ENCODE data around the gene SLC10A7.

Gene SLC10A7

DNA sequence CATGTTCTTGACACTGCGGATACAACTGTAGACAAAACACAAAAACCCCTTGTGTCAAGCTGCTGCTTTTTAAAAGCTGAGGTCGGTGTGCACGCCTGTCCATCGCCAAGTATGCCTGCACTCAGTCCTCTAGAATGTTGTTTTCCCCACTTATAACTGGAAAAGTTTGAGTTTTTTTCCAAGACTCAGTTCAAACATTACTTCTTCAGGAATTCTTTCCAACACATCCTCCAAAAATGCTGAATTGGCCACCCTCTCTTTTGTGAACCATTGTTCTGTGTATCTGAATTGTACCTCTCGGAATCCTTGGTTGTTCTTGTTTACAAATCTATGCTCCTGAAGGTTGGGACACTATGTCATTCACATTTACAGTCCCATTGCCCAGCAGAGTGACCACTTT, 212.8 kb downstream of the SLC10A7 start:
- no peak for DNase-seq (ENCODE audit: low read depth)

DNA sequence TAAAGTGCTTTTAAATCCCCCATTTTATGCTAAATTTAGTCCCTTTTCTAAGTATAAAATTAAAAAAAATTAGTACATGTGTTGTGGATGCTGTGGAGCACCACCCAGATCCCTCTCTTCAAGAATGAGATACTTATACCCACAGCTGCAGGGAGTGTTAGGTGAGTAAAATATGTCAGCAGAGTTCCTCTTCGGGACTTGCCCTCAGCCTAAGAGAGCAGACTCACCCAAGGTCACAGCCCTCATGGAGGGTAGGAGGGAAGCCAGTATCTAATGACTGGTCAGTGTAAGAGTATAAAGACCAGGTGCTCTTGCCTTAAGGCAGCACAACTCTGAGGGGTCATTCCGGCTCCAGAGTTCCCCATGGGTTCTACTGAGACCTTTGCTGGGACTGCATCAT, 218.9 kb downstream of the SLC10A7 start:
- DNase-seq (ENCODE audit: low read depth): no peak

DNA sequence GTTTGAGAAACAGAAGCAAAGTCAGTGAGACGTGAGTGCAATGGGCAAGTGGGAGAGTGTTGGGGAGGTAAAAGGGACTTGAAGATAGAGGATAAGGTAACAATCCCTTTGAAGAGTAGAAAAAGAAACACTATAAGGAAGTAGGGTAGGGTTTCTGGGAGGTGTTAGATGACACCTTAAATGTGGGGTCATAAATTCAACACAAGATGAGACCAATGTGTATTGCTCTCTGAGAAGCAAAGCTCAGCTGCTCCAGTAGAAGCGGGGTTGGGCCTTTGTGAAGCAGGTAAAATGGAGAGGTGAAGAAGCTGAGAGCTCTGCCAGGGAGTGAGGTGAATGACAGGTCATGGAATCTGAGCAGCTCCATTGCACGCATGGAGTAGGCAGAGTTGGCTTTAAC, 222.1 kb downstream of the SLC10A7 start:
- no peak for DNase-seq (ENCODE audit: low read depth)

DNA sequence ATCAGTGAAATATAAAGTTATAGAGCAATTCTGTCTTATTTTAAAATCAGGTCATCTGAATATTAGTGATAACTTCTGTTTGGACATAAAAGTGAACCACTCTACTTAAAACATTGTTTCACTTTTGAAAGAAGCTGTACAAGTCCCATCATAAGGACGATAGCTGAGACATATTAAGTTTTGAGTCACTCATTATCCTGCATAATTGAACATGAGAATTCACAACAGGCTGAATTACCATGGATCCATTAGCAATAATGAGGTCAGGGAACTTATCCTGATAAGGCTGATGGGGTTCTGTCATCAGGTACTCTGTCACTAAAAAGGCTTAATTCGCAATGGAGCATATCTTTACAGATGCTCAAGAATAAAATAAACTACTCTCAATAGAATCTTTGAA, 227.0 kb downstream of the SLC10A7 start:
- no peak for DNase-seq (ENCODE audit: low read depth)

DNA sequence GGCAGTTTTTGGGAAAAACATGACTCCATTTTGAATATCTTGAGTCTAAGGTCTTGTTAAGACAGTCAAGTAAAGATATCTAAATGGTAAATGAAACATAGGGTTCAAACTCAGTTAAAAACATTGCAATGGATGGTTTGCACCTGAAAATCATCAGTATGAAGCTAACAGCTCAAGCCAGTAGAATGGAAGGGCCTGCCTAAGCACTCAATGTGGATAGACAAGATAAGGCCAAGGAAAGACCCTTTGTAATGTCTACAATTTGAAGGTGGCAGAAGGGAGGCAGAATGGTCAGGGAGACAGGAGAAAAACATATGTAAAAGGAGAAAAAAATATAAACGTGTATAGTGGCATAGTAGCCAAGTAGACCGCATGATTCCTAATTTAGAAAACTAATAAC, 229.2 kb downstream of the SLC10A7 start:
- DNase-seq (ENCODE audit: low read depth): no peak

DNA sequence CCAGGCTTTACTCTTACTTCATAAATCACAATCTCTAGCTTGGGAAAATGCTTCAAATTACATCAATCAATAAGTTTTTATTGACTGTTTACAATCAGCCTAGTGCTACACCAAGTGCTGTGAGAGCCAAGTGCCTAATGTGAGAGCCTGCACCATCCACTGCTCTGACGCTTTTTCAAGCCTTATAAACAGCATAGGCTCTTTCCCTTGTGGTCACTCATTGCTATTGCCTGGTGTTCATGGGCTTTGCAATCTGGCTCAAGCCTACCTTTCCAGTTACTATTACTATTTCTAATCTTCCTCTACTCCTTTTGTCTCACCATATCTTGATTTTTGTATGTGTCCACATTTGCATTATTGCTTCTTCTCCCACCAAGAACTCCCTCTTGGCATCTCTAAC, 230.4 kb downstream of the SLC10A7 start:
- DNase-seq (ENCODE audit: low read depth): no peak

DNA sequence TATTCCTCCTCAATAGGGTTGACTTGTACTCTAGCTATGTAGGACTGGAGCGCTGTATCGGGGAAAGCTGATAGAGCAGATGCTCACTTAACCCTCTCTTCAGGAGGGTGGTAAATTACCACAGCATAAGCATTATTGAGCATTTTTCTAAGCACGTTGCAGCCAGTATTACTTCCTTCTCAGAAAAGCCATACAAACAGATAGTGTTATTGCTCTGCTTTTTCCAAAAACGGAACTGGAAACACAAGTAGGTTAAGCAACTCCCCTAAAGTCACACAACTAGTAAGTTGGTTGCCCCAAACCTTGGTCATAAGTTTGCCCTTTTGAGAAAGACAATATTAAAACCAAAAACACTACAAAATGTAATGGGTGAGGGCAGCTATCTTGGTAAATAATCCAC, 233.5 kb downstream of the SLC10A7 start:
- DNase-seq (ENCODE audit: low read depth): no peak

DNA sequence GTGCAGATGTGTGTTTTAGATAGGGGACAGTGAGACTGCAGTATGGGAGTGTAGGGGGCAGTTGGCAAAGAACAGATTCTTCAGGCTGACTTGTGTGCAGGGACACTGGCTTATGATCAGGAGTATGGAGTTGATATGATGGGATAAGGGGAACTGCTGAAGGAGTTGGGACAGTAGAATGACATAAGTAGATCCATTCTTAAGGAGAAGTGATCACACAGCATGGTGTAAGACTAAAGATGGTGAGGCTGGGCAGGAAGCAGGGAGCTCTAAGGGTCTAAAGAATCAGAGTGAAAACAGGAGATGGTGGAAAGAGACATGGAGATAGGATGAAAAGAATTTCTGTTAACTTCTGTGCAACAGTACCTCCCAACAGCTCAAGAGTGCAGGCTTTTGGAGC, 236.7 kb downstream of the SLC10A7 start:
- no peak for DNase-seq (ENCODE audit: low read depth)

DNA sequence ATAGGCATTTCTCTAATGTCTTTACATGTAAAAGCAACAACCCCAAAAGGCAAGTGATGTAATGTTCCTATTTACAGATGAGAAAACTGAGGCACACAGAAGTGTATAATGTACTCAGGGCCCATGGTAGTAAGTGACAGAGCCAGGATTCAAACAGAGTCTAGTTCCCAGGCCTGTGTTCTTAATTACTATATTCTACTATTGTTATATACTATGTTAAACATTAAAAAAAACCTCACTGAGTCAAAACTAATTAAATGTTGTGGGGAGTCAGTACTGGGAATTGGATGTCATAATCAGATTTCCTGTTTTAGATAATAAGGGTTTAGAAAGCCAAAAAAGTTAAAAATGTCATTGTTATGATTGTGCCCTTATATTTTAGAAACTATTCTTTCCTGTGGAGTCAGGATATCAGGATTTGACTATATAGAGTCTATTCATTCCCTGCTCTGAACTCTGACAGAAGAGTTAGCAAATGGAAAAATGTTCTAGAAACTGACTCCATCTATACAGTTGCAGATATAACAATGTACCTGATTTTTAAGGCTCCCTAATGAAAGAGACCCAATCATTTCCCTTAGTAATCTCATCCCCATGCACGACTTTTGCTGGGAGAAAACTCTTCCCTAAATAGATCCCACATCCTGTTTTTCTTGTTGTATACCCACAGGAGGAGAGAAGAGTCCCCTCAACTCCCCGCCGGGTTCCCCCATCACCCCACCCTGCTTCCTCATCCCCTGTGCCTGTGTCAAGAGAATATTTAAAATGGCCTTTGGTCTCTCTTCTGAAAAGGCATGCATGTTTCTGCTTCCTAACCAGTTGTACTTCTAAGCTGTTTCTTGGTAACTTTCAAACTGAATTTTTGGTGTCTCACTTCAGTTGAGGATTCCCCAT, 237.7 kb downstream of the SLC10A7 start:
- no peak for DNase-seq (ENCODE audit: low read depth)

DNA sequence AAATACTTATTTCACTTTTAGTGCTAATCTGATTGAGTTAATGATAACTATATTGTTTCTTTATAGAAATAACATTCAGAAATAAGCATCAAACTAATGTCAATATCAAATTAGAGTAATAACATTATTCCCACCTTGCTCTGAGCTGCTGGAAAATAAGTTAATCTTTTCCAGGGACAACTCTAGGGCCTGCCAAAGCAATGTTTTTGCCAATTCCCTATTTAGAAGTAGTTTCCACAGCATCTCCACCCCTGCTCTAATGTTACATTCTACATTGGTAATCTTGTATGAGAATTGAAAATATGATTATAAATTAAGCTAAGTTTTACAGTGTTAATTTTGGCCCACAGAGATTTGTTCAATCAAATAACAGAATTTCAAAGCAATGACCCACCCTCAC, 239.1 kb downstream of the SLC10A7 start:
- no peak for DNase-seq (ENCODE audit: low read depth)

DNA sequence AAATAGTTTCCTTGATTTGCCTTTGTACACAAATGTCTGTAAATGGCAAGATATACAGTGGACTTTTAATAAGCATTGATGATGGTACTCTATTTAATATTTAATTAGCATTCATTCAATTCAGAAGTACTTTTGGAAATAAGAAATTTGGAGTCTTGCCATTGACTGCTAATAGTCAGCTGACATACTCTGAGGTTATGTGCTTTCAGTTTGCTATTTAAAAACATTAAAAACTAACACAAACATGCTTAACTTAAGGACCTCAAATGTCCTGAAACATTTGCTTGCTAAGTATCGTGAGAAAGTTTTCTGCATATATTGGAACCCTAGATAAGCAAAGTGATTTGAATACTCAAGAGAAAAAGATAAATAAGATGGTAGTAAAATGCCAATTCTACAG, 242.8 kb downstream of the SLC10A7 start:
- DNase-seq (ENCODE audit: low read depth): no peak

DNA sequence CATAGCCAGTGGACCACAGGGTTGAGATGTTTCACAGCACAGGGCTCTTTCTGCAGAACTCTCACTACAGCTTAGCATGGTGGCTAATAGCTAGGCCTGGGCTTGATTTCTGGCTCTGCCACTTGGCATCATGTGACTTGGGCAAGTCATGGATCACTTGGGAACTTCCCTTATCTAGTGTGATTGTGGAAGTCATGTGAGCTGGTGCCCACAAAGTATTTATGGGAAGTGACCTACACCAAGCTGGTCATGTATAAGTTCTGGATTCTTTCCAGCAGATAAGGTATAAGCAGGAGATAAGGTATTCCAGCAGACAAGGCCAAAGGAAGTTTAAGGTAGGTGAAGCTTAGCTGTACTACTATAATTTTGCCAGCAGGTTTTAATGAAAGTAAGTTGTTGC, 246.4 kb downstream of the SLC10A7 start:
- DNase-seq (ENCODE audit: low read depth): no peak

DNA sequence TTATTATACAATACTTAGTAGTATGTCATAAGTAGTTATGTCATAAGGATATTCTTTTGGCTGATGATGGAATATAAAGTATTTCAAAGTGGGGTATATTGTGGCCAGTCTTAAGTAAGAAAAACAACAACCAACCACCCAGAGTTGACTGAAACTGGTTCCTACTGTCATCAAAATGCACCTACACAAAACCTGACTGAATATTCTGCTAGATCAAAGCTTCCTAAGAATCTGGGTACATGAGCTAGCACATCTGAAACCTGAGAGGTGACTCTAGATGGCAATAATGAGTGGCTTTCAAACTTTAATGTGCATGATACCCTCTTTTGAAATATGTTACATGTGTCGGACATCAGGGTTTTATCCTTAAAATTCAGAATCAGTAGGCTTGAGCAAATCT, 247.0 kb downstream of the SLC10A7 start:
- no peak for DNase-seq (ENCODE audit: low read depth)

DNA sequence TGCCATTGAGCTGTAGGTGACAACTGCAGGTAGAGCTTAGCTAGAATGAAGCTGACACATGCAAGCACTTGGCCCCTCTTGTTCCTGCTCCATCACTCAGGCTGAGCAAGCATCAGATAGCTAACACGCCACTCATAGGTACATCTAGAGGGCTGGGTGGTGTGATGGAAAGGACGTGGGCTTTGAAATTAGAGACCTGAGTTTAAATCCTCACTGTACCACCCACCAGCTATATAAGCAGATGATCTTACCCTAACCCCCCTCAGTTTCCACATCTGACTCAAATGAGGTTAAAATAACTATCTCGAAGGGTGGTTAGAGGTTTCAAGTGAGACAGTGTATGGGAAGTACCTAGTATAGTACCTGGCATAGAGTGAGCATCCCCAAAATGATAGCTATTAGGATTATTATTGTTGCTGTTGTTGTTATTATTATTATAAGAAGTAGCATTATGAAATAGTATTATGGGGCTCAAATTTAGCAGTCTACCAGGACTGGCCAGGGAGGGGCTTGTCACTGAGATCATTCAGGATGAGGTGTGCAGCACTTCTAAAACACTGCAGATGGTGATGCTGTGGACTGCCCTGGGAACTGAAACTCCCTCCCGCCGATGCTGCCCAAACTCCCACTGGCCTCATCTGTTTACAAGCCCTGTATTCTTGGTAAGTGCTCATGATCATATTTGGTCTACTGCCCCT, 248.4 kb downstream of the SLC10A7 start:
- DNase-seq (ENCODE audit: low read depth): no peak

DNA sequence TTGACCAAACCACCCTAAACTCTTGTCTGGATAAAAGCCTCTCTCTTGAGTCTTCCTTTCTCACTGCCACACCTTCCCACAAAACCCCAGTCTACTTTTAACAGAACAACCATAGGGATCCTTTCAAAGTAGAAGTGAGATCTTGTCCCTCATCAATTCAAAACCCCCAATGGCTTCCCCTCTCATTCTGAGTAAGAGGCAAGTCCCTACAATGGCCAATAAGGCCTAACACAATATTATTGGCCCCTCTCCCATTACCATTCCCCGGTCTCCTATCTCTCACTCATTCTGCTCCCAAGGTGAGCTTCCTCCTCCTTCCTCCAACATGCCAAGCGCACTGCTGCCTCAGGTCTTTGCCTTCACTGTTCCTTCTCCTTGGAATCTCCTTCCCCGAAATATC, 250.3 kb downstream of the SLC10A7 start:
- no peak for DNase-seq (ENCODE audit: low read depth)

DNA sequence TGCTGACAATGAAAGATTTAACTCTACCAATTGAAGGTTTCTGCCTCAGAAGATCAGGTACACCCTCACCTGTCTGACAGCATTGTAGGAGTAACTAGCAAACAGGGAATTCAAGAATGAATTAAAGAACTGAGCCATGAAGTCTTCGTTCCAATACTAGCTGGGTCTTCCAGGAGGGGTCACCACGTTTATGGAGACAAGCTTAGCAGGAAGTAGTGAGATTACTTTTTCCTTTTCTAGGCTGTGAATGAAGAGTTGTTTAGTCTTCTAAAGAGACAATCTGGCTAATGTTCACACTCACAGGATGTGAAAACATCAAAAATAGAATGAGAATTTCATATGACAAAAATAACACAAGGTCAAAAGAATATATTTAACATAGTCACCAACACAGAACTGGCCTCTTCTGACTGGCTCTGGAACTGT, 252.5 kb downstream of the SLC10A7 start:
- no peak for DNase-seq (ENCODE audit: low read depth)

DNA sequence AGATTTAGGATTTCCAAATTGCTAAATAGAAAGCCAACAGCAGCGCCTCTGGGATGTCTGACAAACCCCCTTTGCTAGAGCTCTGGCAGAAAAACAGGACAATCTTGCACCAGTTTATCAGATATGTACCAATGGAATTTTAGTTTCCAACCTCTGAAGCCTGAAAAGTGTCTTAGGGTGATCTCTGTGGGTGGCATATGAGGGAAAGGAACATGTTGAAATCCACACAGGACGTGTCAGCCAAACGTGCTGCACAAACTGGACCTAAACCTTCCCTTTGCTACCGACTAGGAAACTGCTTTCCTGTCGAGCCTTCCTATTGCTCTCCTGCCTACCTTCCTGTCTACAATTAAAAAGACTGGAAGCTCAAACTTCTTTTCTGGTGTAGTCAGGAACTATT, 253.9 kb downstream of the SLC10A7 start:
- no peak for DNase-seq (ENCODE audit: low read depth)

DNA sequence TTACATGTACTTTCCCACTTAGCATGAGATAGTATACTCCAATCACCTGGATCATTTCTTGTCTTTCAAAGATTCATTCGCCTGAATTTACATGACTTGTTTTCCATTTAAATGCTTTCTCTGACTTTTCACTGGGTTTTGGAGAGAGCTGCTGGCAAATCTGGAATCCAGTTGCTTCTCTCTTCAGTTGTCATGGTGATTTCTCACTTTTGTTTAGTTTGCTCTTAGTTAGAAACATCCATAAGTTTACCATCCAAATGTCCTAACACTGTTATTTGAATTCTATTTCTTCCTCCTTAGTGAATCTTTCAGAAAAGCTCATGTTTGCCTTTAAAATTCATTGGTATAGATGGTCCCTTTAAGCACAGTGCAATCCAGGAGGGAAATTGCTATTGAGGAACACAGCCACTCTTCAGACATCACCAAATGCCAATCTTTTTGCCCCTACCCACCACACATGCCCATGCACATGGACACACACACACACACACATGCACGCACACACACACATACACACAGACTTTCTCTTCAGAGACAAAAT, 255.7 kb downstream of the SLC10A7 start:
- DNase-seq (ENCODE audit: low read depth): no peak

DNA sequence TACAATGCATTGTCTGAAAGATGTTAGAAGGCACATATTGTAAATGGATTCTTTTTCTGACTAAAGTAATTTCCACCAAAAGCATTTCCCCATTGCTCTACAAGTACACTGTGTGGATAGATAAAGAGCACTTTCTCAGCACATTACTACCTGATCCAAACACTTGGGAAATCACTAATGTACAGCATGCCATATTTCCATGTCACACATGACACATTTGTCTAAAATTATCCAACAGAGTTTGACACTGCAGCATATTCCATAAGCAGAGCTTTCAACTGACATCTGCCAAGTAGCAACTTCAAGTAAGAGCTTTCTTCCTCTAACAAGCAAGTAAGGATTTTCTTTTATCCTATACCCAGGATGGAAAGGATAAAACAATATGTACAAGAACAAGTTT, 257.9 kb downstream of the SLC10A7 start:
- no peak for DNase-seq (ENCODE audit: low read depth)

DNA sequence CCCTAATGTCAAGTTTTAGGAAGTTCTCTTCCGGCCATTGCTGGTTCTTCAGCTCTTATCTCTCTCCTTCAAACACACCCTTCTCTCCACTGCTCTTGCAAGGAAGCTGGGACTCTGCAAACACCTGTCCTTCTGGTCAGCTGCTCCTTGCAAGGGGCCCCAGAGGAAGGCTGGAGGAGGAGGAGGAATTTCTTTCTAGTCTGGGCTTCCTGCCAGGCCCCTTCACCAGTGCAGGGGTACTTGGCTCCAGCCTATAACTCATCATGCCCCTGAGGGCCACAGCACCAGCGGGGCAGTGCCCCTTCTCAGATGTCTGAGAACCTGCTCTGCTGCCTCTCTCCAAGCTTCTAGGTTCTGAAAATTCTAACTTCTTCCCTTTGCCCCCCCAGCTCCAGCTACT, 260.7 kb downstream of the SLC10A7 start:
- DNase-seq (ENCODE audit: low read depth): no peak

DNA sequence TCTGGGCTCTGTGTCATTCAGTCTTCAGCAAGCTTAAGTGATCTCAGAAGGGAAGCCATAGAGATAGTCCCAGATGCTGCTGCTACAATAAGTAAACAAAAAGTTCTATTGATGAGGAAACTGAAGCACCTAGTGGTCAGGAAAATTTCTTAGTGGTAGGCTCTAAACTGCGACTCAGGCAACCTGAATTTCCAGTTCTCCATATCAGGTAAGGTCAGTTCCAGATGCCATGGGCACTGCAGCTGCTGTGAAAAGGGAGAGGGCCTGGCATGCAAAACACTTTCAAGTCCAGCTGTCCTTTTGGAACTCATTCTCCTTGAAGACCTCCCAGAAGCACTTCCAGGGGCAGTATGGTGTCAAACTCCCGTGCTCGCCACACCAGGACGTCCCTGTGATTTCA, 261.2 kb downstream of the SLC10A7 start:
- DNase-seq (ENCODE audit: low read depth): no peak

DNA sequence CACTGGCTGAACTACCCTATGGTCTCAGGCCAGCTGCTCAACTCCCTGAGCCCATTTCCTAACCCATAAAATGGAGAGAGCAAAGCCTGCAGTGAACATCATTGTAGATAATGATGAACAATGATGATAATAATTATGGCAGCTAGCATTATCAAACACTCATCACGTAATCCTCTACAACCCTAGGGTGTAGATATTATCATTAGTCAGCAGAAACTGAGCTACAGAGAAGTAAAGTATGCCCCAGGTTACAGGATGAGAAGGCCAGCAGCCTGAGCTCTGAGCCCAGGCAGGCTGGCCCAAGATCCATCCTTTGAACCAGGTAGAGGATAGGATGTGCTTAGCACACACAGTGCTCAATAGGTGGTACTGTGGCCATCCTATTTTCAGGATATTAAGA, 264.2 kb downstream of the SLC10A7 start:
- DNase-seq (ENCODE audit: low read depth): no peak

DNA sequence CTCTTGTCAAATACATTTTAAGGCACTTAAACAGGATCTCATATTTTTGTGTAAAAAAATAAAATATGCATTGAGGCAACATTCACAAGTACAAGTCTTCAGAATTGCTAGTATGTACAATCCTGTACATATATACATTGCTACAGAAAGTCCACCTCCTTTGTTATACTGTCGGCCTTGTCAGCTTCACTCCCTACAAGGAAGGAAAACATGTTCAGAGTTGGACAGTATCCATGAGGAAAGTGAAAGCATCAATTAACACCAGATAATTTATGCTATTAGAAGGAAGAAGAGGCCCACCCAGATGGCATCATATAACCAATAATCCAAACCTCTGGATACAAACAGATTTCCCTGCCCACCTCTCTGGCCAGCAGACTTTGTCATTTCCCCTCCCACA, 265.4 kb downstream of the SLC10A7 start:
- DNase-seq (ENCODE audit: low read depth): no peak

Data from GM04504 (cell line).